AG08396 (cell line): Measurements from ENCODE around the gene HSD17B8.

Experiments
- DNase-seq: peaks from one replicate; pipeline ENCODE4 v3.0.0; 2012; ENCODE audit warnings: low spot score, mixed read lengths

Gene HSD17B8

GRCh38 chr6:33171016-33171879 lies 33.2 kb upstream of the HSD17B8 start:
- DNase-seq: no peak

DNA sequence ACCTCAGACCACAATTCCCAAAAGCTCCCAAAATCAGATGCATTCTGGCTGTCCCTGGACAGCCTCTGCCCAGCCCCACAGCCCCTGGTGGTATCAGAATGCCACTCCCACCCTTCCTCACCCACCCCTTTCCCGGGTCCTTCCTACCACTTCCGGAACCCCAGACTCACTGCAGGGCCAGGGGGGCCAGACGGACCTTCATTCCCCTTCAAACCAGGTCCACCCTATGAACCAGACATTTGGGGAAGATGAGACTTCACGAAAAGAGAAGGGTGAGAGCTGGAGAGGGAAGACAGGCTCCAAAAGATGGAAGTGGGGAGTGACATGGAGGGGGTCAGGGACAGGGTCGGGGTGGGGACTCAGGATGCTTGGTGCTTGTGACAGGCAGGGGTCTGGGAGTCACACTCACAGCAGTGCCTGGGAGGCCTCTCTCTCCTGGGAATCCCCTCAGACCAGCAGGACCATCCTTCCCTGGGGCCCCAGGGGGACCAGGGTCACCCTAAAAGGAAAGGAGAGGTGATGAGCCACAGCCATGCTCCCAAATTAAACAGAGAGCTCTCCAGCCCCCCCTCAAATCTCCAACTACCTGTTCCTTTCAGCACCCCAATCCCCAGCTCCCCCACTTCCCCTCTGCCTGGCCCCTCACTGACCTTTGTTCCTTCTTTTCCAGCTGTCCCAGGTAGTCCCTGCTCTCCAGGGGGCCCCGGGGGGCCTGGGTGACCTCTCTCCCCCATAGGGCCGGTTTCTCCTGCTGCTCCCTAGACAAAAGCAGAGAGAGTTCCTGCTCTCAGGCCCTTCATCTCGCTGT lies 32.4 kb upstream of the HSD17B8 start:
- no peak for DNase-seq

DNA sequence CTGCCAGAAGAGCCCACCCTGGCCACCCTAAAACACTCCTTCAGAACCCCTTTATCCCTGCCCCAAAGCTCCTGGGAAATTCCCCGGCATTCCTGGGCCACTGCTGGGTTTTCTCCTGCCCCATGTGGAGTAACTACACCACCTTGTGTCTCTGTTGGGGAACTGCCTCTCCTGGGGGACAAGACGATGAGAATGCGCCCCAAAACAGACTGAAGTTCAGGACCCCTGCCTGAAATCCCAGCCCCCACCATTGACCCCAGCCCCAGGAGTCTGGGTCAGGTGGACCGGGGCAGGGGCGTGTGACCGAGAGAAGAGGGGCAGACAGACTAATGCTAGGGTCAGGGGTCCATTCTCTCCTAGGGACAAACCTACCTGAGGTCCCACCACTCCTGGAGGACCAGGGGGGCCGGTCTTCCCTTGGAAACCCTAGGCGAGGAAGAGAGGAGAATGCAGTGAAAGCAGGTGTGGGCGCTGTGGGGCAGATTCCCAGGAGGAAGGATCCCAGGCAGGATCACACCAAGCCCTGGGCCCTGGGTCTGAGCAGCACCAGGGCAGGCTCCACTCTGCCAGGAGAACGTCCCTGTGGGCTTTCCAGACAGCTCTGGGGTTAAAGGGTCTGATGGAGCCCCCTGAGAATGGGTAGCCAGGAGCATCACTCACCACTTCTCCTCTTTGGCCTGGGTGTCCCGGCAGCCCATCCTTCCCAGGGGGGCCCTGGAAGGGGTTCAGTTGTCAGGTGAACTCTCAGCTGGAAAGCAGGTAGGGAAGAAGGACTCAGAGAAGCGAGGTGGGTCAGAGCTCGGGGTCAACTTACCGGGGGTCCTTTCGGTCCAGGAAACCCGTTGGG lies 31.5 kb upstream of the HSD17B8 start:
- peak; percentile 77 for DNase-seq

GRCh38 chr6:33173535-33174180 lies 30.8 kb upstream of the HSD17B8 start:
- no peak for DNase-seq

GRCh38 chr6:33174784-33175183 lies 29.7 kb upstream of the HSD17B8 start:
- DNase-seq: no peak

GRCh38 chr6:33175436-33176069 lies 28.9 kb upstream of the HSD17B8 start:
- DNase-seq: no peak

DNA sequence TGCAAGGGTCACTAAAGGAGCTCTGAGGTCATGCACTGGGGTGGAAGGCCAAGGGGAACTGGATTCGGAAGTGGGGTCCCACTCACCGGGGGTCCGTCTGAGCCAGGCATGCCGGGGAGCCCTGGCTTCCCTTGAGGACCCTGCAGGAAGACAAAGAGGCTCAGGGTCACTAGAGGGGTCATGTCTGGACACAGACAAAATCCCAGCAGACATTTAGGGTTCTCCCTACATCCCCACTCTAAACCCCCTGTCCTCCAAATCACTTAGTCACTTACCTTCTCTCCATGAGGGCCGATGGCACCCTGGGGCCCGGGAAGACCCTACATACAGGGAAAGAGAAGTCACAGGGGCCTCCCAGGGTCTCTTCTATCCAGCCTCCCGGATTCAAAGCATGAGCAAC lies 27.5 kb upstream of the HSD17B8 start:
- no peak for DNase-seq

- no peak for DNase-seq
These were observed 26.7 kb upstream of the HSD17B8 start for GRCh38 chr6:33177552-33178446.

- DNase-seq: no peak
These were observed 25.5 kb upstream of the HSD17B8 start for GRCh38 chr6:33178755-33179475.

DNA sequence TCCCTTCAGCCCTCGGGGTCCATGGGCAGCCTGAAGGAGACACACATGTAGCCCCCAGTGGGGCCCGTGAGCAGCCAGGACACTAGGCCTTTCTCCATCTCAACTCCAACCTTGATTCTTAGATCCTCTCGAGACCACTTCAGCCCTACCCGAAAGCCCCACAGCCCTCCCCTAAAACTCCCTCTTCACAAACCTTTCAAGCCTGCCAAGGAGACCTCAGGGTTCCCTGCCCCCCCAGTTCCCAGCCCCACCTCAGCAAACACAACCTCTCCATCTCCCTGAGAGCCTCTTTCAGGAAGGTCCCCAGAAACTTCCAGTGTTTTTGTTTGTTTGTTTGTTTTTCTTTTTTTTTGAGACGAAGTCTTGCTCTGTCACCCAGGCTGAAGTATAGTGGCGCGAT lies 23.3 kb upstream of the HSD17B8 start:
- DNase-seq: no peak

- DNase-seq: no peak
These were observed 21.3 kb upstream of the HSD17B8 start for GRCh38 chr6:33183071-33183683.

- no peak for DNase-seq
These were observed 19.3 kb upstream of the HSD17B8 start for GRCh38 chr6:33185190-33185589.

GRCh38 chr6:33185654-33186187 lies 18.7 kb upstream of the HSD17B8 start:
- DNase-seq: no peak

DNA sequence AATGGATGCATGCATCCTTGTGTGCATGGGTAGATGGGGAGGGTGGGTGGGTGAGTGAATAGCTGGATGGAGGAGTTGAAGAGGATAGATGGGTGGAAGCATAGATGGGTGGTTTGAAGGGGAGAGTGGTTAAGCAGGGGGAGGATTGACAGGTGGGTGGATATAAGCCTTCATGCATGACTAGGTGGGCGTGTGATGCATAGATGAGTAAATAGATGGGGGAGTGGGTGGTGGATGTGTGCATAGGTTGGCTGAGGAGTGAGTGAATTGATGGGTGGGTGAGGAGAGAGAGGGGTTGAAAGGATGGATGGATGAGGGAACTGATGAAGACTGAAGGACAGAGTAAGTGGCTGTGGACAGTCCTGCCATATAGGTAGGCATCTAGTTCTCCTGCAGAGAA lies 16.6 kb upstream of the HSD17B8 start:
- DNase-seq: no peak

DNA sequence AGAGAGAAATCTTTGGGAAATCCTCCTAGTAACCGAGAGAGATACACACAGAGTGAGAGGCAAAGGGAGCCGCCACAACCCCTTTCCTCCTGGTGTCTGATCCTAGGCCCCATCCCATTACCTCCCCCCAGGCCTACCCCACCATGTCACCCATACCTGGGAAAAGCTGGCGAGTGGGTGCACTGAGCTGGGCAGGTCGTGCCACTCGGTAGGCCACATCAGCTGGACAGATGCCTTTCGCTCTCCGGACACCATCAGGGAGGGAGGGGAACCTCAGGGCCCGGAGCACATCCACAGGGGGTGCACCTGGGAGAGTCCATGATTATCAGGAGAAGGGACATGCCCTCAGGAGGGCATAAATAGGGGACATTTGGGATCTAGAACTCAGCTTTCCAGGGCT lies 15.3 kb upstream of the HSD17B8 start:
- DNase-seq: no peak

- no peak for DNase-seq
These were observed 14.6 kb upstream of the HSD17B8 start for GRCh38 chr6:33189625-33190448.

- DNase-seq: no peak
These were observed 13.8 kb upstream of the HSD17B8 start for GRCh38 chr6:33190504-33191107.
